Mucosa of stomach (tissue), 1 donor: ENCODE data around the gene DBX1.
"Not testable (repeated sequence)": the region's sequence is repeated elsewhere in the genome, so short reads cannot be mapped to it uniquely, and the experiment has no call there.

Source experiments
- H3K27me3 ChIP-seq: one replicate; pipeline ENCODE4 v1.7.0; 2013; ENCODE audit warnings: mild to moderate bottlenecking, low read length; ENCODE audit not compliant: control insufficient read depth, insufficient read depth
- H3K36me3 ChIP-seq: one replicate; pipeline ENCODE4 v1.7.0; 2013; ENCODE audit warnings: low read length; ENCODE audit not compliant: control insufficient read depth, insufficient read depth
- H3K4me1 ChIP-seq: one replicate; pipeline ENCODE4 v1.7.0; 2013; ENCODE audit warnings: mild to moderate bottlenecking, low read length; ENCODE audit not compliant: control insufficient read depth, insufficient read depth
- H3K4me3 ChIP-seq: one replicate; pipeline ENCODE4 v1.7.0; 2013; ENCODE audit warnings: low read length
- H3K9ac ChIP-seq: one replicate; pipeline ENCODE4 v1.7.0; 2013; ENCODE audit warnings: mild to moderate bottlenecking, low read length, moderate library complexity
- H3K9me3 ChIP-seq: one replicate; pipeline ENCODE4 v1.7.0; 2013; ENCODE audit warnings: mild to moderate bottlenecking, low read length, moderate library complexity; ENCODE audit not compliant: control insufficient read depth
- donor health status: Pancreatic carcinoma.

Gene DBX1

DNA sequence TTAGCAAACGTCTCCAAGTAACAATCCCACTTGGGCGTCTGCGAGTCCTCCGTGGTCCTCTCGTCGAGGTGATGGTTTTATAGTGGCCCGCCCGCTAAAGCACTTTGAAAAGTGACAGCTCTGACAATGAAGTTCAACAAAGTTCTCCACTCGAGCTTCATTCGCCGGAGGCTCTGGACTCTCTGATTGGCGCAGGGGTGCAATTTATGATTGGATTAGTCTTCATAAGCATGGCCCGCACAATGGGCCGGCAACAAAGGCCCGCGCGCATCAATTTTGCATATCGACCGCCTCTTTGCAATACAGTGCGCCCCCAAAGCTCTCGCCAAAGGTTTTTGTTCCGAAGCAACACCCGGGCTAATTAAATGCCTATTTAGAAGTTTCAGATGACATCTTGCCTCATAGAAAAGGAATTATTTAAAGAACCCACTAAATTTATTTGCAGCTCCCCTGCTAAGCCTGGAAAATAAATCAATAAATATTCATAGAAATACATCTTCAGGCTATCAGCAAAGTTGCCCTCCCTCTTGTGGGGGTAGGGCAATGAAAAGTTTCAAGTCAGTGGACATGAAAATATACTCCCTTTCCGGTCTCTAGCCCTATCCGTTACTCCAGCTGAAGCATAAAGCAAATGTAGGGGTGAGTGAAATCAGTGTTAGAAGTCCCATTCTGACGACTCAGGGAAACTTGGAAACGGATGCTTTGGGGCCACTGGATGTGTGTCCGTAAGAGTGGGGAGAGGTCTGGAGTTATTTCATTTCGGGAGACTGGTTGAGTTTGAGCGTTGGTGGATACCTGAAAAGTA is at the start of gene DBX1:
Gene DBX1 (minus strand): TSS at position 51 of the 805 bp plus-strand sequence. CDS start 151 bp downstream, outside the sequence.
- peaks cover 4% of the 10 kb centered on the region for H3K4me1 ChIP-seq
- H3K36me3 ChIP-seq, result no peaks in the 10 kb centered on the region
- H3K27me3 ChIP-seq, result peaks cover 93% of the 10 kb centered on the region
- no peaks in the 10 kb centered on the region for H3K9me3 ChIP-seq
- no peak within 1 kb of the TSS for H3K4me3 ChIP-seq
- no peak within 1 kb of the TSS for H3K9ac ChIP-seq

DNA sequence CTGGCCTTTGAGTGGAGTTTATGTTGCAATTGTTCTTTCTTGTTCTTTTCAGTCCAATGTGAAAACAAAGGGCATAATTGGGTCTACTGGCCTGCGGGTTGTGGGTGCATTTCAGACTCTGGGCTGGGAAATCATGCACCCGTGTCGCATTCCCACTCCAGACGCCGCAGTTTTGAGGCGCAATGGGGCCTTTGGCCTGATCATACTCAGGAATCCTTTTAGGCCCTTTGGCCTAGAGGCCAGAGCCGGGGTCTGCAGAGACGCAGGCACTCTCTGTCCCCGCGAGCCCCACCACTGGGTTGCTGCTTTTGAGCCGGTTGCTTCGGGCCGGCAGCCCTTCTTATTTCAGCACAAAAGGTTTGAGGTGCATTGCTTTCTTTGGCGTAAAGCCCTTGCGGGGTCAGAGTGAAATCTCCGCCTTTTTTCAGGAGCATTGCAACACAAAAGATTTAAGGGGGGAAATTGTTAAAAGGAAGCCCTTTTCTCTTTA is 48.4 kb upstream of the DBX1 start:
- Histone ChIP-seq H3K36me3 (no peaks in the 10 kb centered on the region), H3K4me3 (no peak overlapping the region), H3K4me1 (no peaks in the 10 kb centered on the region), H3K27me3 (peaks cover 39% of the 10 kb centered on the region), H3K9ac (no peak overlapping the region), H3K9me3 (no peaks in the 10 kb centered on the region)

- Histone ChIP-seq H3K36me3 (no peaks in the 10 kb centered on the region), H3K9ac (no peak overlapping the region), H3K4me1 (no peaks in the 10 kb centered on the region), H3K27me3 (peaks cover 39% of the 10 kb centered on the region), H3K9me3 (no peaks in the 10 kb centered on the region), H3K4me3 (no peak overlapping the region)
Observed at GRCh38 chr11:20207781-20208621, 47.7 kb upstream of the DBX1 start.

DNA sequence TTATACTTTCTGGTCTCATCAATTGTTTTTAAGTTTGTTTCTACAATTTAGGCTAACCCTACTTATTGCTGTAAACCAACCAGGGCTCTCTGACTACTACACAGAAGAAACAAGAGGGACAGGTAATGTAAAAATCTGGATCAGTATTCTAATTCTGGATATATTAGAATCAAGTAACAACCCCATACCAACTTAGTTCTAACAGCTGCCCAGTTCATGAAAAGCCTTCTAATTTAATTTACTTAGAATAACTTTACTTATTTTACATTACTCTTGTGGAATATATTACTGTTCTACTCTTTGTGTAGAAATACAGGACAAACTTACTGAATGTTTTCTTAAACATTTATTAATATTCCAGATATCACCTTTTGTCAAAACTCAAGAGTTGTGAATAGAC is 45.5 kb upstream of the DBX1 start:
- H3K4me3 ChIP-seq, result no peak overlapping the region
- no peaks in the 10 kb centered on the region for H3K9me3 ChIP-seq
- H3K4me1 ChIP-seq, result no peaks in the 10 kb centered on the region
- H3K9ac ChIP-seq, result no peak overlapping the region
- no peaks in the 10 kb centered on the region for H3K36me3 ChIP-seq
- peaks cover 39% of the 10 kb centered on the region for H3K27me3 ChIP-seq

DNA sequence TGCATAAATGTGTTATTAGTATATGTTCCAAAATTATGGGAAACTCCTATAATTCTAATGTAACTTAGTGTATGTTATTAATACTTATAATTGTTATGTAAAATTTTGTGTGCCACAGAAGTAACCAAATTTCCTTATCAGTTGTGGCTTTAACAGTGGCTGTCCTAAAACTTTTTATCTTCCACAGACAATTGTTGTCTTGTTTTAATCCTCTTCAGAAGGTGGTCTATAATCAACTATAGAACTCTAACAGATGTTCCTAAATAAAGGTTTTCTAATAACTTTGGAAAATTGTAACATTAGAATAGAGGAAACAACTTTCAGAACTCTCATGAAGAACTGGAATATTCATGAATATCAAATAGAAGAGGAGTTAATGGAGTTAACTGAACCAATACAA is 44.4 kb upstream of the DBX1 start:
- H3K4me1 ChIP-seq, result no peaks in the 10 kb centered on the region
- no peak overlapping the region for H3K4me3 ChIP-seq
- H3K9me3 ChIP-seq, result no peaks in the 10 kb centered on the region
- no peak overlapping the region for H3K9ac ChIP-seq
- H3K27me3 ChIP-seq, result peaks cover 32% of the 10 kb centered on the region
- H3K36me3 ChIP-seq, result no peaks in the 10 kb centered on the region

GRCh38 chr11:20203831-20204230 is 43.6 kb upstream of the DBX1 start:
- Histone ChIP-seq H3K9ac (no peak overlapping the region), H3K9me3 (no peaks in the 10 kb centered on the region), H3K27me3 (peaks cover 23% of the 10 kb centered on the region), H3K4me3 (no peak overlapping the region), H3K36me3 (no peaks in the 10 kb centered on the region), H3K4me1 (no peaks in the 10 kb centered on the region)

DNA sequence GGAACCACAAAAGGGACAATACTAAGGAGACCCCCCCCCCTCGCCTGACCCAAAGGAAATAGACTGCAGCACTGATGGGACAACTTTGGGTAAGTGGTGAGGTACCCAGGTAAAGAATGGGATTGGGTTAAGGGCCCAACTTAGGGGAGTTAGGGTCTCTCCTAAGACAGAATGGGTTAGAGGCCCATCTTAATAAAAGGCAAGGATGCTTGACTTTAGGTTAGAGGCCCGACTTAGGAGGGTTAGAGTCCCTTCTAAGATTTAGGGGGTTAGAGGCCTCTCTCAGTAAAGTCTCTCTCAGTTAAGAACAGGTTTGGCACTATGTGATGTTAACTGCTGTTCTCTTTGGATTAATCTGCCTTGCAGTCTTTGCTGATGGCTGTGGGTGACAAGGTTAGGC is 41.0 kb upstream of the DBX1 start:
- no peaks in the 10 kb centered on the region for H3K27me3 ChIP-seq
- no peak overlapping the region for H3K9ac ChIP-seq
- H3K4me3 ChIP-seq, result no peak overlapping the region
- H3K9me3 ChIP-seq, result no peaks in the 10 kb centered on the region
- no peaks in the 10 kb centered on the region for H3K4me1 ChIP-seq
- H3K36me3 ChIP-seq, result no peaks in the 10 kb centered on the region

GRCh38 chr11:20200331-20200955 is 40.2 kb upstream of the DBX1 start:
- not testable (repeated sequence) for H3K9me3 ChIP-seq, H3K4me3 ChIP-seq, H3K36me3 ChIP-seq, H3K9ac ChIP-seq, H3K4me1 ChIP-seq, H3K27me3 ChIP-seq

DNA sequence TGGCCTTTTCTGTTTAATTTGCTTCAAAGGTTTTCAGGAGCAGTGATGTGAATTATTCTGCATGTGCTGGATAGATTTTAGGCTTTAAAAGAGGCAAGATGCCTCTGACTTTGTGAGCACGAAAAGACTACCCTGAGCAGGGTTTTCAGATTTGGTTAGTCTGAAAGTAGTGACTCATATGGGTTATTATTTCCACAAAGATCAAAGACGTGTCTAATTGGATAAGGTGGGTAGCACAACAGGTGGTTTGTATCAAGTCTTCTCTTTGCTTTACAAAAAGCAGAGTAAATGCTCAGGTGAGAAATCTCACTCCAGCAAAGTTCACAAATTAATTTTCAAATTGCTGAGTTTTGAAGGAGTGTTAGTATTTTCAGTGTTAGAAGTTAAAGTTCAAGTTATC is 37.6 kb upstream of the DBX1 start:
- Histone ChIP-seq H3K27me3 (no peaks in the 10 kb centered on the region), H3K4me1 (no peaks in the 10 kb centered on the region), H3K9ac (no peak overlapping the region), H3K4me3 (no peak overlapping the region), H3K9me3 (no peaks in the 10 kb centered on the region), H3K36me3 (no peaks in the 10 kb centered on the region)

DNA sequence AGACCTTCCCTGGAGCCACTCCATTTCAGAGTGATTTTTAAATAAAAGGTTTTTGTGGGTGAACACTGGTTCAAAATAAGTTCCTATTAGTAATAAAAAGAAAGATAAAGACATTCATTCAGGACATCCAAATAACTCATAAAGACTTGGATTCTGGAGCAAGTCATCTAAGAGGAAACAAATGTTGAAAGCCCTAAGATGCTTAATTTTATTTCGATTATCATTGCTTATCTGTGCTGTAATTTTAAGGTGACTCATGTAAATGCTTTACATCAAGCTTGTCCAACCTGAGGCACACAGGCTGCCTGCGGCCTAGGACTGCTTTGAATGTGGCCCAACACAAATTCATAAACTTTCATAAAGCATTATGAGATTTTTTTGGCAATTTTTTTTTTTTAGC is 34.2 kb upstream of the DBX1 start:
- Histone ChIP-seq H3K36me3 (no peaks in the 10 kb centered on the region), H3K9me3 (no peaks in the 10 kb centered on the region), H3K27me3 (no peaks in the 10 kb centered on the region), H3K4me3 (no peak overlapping the region), H3K4me1 (no peaks in the 10 kb centered on the region), H3K9ac (no peak overlapping the region)

DNA sequence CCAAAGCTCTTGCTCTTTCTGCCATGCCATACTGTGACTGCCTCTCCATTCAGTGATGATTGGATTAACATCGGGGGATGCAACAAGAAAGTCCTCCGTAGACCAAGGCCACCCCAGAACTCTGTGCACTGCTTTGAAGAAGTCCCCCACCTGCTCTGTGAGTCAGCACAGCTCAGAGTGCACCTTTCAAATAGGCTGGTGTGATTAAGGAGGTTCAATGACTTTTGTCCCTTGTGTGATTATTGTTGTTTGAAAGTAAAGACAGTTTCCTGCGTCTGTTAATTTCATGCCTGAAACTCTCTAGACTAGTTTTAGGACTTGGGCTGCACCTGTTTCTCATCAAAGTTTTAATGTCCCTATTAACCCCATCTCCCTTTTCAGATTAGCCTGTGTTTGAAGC is 33.0 kb upstream of the DBX1 start:
- Histone ChIP-seq H3K27me3 (no peaks in the 10 kb centered on the region), H3K9ac (no peak overlapping the region), H3K4me1 (no peaks in the 10 kb centered on the region), H3K36me3 (no peaks in the 10 kb centered on the region), H3K4me3 (no peak overlapping the region), H3K9me3 (no peaks in the 10 kb centered on the region)

- H3K9me3 ChIP-seq, result no peaks in the 10 kb centered on the region
- H3K4me3 ChIP-seq, result no peak overlapping the region
- H3K27me3 ChIP-seq, result no peaks in the 10 kb centered on the region
- no peaks in the 10 kb centered on the region for H3K4me1 ChIP-seq
- no peak overlapping the region for H3K9ac ChIP-seq
- H3K36me3 ChIP-seq, result no peaks in the 10 kb centered on the region
Observed at GRCh38 chr11:20192641-20193040, 32.4 kb upstream of the DBX1 start.
